ENCODE results near the gene LIN28A. TPM values are rescaled to one million over a fixed set of nuclear protein-coding genes. Genes with fewer than 3 reads are reported as not detected.

The LIN28A gene
- total RNA-seq, 2 experiments from 2014 or later, result not detected

GRCh38 chr1:26363549-26364448 lies 46.8 kb upstream of the LIN28A start:
- ATAC-seq (ENCODE audit: poor library complexity), result peak; percentile 61
- CTCF ChIA-PET, result interaction anchor here (0.7 to 2.0 kb wide), 18 partner anchors 10 to 129 kb away, joined by 3 to 22 read pairs (median 4); partner anchors contain the start of genes CEP85 and ZNF683
- H3K4me1 Mint-ChIP-seq (ENCODE audit: low read depth), result peaks cover 56% of the 10 kb centered on the region

GRCh38 chr1:26364956-26365355 lies 45.7 kb upstream of the LIN28A start:
- Mint-ChIP-seq H3K4me1 (ENCODE audit: low read depth) (peaks cover 52% of the 10 kb centered on the region), H3K27ac (no peak overlapping the region)
- intact Hi-C loops (cut with DNase I, micrococcal nuclease), result loop anchor here in 1 of 2 experiments (5.0 to 10.0 kb wide), 2 partner anchors 43 to 200 kb away; partner anchors contain the start of genes C1orf232 and ZNF593

More at GRCh38 chr1:26363549-26364448, 46.8 kb upstream of the LIN28A start:
- Histone ChIP-seq H3K36me3 (ENCODE audit: insufficient read depth, low read length) (no peaks in the 10 kb centered on the region), H3K9me3 (ENCODE audit: control insufficient read depth in 1 of 2, insufficient read depth in 1 of 2, low read length in 2 of 2) (peaks cover 0 to 10% of the 10 kb centered on the region in 2 experiments), H3K27me3 (ENCODE audit: control insufficient read depth in 1 of 2, insufficient read depth in 2 of 2, low read length in 2 of 2) (peaks cover 0 to 21% of the 10 kb centered on the region in 2 experiments), H3K4me1 (ENCODE audit: insufficient read depth, low read length) (peaks cover 79% of the 10 kb centered on the region), H3K4me3 (ENCODE audit: low read length) (no peak overlapping the region), H3K27ac (ENCODE audit: low read depth in 1 of 2, low read length in 2 of 2) (no peak overlapping the region)
- intact Hi-C loops (cut with DNase I, micrococcal nuclease), result loop anchor here in 1 of 2 experiments (1.0 to 10.0 kb wide), 5 partner anchors 27 to 199 kb away; partner anchors contain the start of genes C1orf232 and ZNF593
- peak overlapping the region; percentile 69 for H3K4me3 Mint-ChIP-seq
- H3K36me3 Mint-ChIP-seq (ENCODE audit: low read depth), result no peaks in the 10 kb centered on the region
- peak; percentile 74 to 96 (median 84) for DNase-seq
- no peak overlapping the region for H3K27ac Mint-ChIP-seq
- peaks cover 28% of the 10 kb centered on the region for H3K27me3 Mint-ChIP-seq
- no peaks in the 10 kb centered on the region for H3K9me3 Mint-ChIP-seq
- TF ChIP-seq, protein P1, sequence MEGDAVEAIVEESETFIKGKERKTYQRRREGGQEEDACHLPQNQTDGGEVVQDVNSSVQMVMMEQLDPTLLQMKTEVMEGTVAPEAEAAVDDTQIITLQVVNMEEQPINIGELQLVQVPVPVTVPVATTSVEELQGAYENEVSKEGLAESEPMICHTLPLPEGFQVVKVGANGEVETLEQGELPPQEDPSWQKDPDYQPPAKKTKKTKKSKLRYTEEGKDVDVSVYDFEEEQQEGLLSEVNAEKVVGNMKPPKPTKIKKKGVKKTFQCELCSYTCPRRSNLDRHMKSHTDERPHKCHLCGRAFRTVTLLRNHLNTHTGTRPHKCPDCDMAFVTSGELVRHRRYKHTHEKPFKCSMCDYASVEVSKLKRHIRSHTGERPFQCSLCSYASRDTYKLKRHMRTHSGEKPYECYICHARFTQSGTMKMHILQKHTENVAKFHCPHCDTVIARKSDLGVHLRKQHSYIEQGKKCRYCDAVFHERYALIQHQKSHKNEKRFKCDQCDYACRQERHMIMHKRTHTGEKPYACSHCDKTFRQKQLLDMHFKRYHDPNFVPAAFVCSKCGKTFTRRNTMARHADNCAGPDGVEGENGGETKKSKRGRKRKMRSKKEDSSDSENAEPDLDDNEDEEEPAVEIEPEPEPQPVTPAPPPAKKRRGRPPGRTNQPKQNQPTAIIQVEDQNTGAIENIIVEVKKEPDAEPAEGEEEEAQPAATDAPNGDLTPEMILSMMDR (IDR thresholded peaks at IDR 0.05), result peak; percentile 98
- POLR2A ChIA-PET, result interaction anchor here (0.7 to 5.3 kb wide), 13 partner anchors 9 to 88 kb away, joined by 3 to 34 read pairs (median 4); partner anchors contain the start of genes SH3BGRL3 and ZNF683

DNA sequence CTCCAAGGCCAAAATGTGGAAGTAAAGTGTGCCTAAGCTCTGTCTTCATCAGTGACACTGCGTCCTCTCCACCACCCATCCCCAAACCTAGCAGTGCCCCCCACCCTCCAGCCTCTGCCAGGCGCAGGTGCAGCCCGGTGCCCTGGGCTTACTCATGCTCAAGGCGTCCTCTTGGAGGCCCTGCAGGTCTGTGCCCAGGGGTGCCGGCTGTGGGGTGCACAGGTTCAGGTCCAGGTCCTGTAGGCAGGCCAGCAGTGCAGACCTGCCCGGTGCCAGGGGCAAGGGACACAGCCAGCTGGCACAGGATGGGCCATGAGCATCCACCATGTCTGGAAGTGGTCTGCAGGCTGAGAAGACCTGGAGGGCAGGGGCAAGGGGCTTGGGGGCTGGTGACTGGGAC lies 43.2 kb upstream of the LIN28A start:
- ATAC-seq (ENCODE audit: poor library complexity) (no peak), DNase-seq (no peak)
- H3K36me3 ChIP-seq (ENCODE audit: insufficient read depth, low read length), result no peaks in the 10 kb centered on the region
- TF ChIP-seq, protein P1 (IDR thresholded peaks at IDR 0.05), result no peak
- intact Hi-C loops (cut with DNase I, micrococcal nuclease), result loop anchor here in 1 of 2 experiments (10.0 kb wide), 1 partner anchor 203 kb away; the partner anchor contains the start of genes C1orf232 and ZNF593
- Mint-ChIP-seq H3K4me3 (no peak overlapping the region), H3K4me1 (ENCODE audit: low read depth) (peaks cover 55% of the 10 kb centered on the region), H3K27me3 (peaks cover 5% of the 10 kb centered on the region), H3K27ac (no peak overlapping the region), H3K9me3 (peaks cover 5% of the 10 kb centered on the region), H3K36me3 (ENCODE audit: low read depth) (no peaks in the 10 kb centered on the region)
- no peaks in the 10 kb centered on the region for H3K9me3 ChIP-seq (ENCODE audit: control insufficient read depth in 1 of 2, insufficient read depth in 1 of 2, low read length in 2 of 2)
- H3K27ac ChIP-seq (ENCODE audit: low read depth in 1 of 2, low read length in 2 of 2), result no peak overlapping the region
- H3K27me3 ChIP-seq (ENCODE audit: control insufficient read depth in 1 of 2, insufficient read depth in 2 of 2, low read length in 2 of 2), result no peaks in the 10 kb centered on the region
- H3K4me3 ChIP-seq (ENCODE audit: low read length), result no peak overlapping the region
- H3K4me1 ChIP-seq (ENCODE audit: insufficient read depth, low read length), result peaks cover 82% of the 10 kb centered on the region
- CTCF ChIA-PET, result interaction anchor here (1.3 kb wide), 1 partner anchor 26 kb away, joined by 3 read pairs; no protein-coding TSS in a partner anchor
- POLR2A ChIA-PET, result interaction anchor here (1.2 to 1.7 kb wide), 2 partner anchors 11 to 83 kb away, joined by 3 to 6 read pairs; no protein-coding TSS in a partner anchor

More at GRCh38 chr1:26364956-26365355, 45.7 kb upstream of the LIN28A start:
- Histone ChIP-seq H3K27ac (ENCODE audit: low read depth in 1 of 2, low read length in 2 of 2) (no peak overlapping the region), H3K36me3 (ENCODE audit: insufficient read depth, low read length) (no peaks in the 10 kb centered on the region), H3K9me3 (ENCODE audit: control insufficient read depth in 1 of 2, insufficient read depth in 1 of 2, low read length in 2 of 2) (peaks cover 0 to 8% of the 10 kb centered on the region in 2 experiments), H3K27me3 (ENCODE audit: control insufficient read depth in 1 of 2, insufficient read depth in 2 of 2, low read length in 2 of 2) (peaks cover 0 to 17% of the 10 kb centered on the region in 2 experiments), H3K4me3 (ENCODE audit: low read length) (no peak overlapping the region), H3K4me1 (ENCODE audit: insufficient read depth, low read length) (peaks cover 78% of the 10 kb centered on the region)
- TF ChIP-seq, protein P1 (IDR thresholded peaks at IDR 0.05), result no peak
- Mint-ChIP-seq H3K27me3 (peaks cover 24% of the 10 kb centered on the region), H3K9me3 (no peaks in the 10 kb centered on the region), H3K4me3 (no peak overlapping the region), H3K36me3 (ENCODE audit: low read depth) (no peaks in the 10 kb centered on the region)
- POLR2A ChIA-PET, result interaction anchor here (1.3 to 2.0 kb wide), 6 partner anchors 8 to 89 kb away, joined by 3 to 13 read pairs (median 8); partner anchors contain the start of gene ZNF683
- DNase-seq, result no peak
- CTCF ChIA-PET, result interaction anchor here (0.6 to 2.0 kb wide), 7 partner anchors 13 to 89 kb away, joined by 3 to 16 read pairs (median 4); no protein-coding TSS in a partner anchor
- ATAC-seq (ENCODE audit: poor library complexity), result no peak
